Activated CD8-positive, alpha-beta T cell treated with anti-CD3 and anti-CD28 coated beads for 36 hours (primary cell): ENCODE results near the gene RPS14. TPM values are rescaled to one million over a fixed set of nuclear protein-coding genes. Genes with fewer than 3 reads are reported as not detected.
"Not testable (repeated sequence)": the region's sequence is repeated elsewhere in the genome, so short reads cannot be mapped to it uniquely, and the experiment has no call there.

Experiments used
- ATAC-seq: fragments of 200-7000 bp; cut with Tn5 transposase; one replicate; pipeline ENCODE4 v1.10.0; 2021; ENCODE audit warnings: mild to moderate bottlenecking, moderate library complexity
- CTCF ChIA-PET: fragments of 350-600 bp; sonication (Branson Sonifier 250); formaldehyde crosslinking; loops from one replicate; lab custom pipeline; 2021; ENCODE audit warnings: antibody characterized with exemption; lab: Charles Lee
- POLR2A ChIA-PET: fragments of 350-600 bp; sonication (Branson Sonifier 250); formaldehyde crosslinking; loops from one replicate; lab custom pipeline; 2021; ENCODE audit warnings: antibody characterized with exemption; lab: Charles Lee
- DNase-seq: peaks from one replicate; pipeline ENCODE4 v3.0.0-alpha.2; 2020
- H3K27ac Mint-ChIP-seq: one replicate; pipeline ENCODE4 v1.8.0; 2021; ENCODE audit warnings: mild to moderate bottlenecking, mixed read lengths
- H3K27me3 Mint-ChIP-seq: one replicate; pipeline ENCODE4 v1.8.0; 2021; ENCODE audit warnings: mixed read lengths
- H3K36me3 Mint-ChIP-seq: one replicate; pipeline ENCODE4 v1.8.0; 2021; ENCODE audit warnings: low read depth, mixed read lengths
- H3K4me1 Mint-ChIP-seq: one replicate; pipeline ENCODE4 v1.8.0; 2021; ENCODE audit warnings: low read depth, mixed read lengths
- H3K4me3 Mint-ChIP-seq: one replicate; pipeline ENCODE4 v1.8.0; 2021; ENCODE audit warnings: mild to moderate bottlenecking, moderate library complexity, mixed read lengths
- H3K9me3 Mint-ChIP-seq: one replicate; pipeline ENCODE4 v1.8.0; 2021; ENCODE audit warnings: mixed read lengths
- CTCF ChIP-seq: fragments of 200-600 bp; IDR thresholded peaks from one replicate; pipeline ENCODE4 v1.8.0; 2022; ENCODE audit warnings: antibody characterized with exemption, mild to moderate bottlenecking
- intact Hi-C: fragments of 100-400 bp; cut with micrococcal nuclease; formaldehyde crosslinking; loops from one replicate; pipeline ENCODE4 v1.10.0; 2022
- total RNA-seq, 2 experiments: library from RNA; stranded (reverse); gene quantifications; one replicate each; pipeline ENCODE4 v1.2.3, GENCODE V29; 2021

RPS14 gene
- total RNA-seq, 2 experiments from 2014 or later, result 3,542 to 3,651 TPM

GRCh38 chr5:150419630-150420270, 29.8 kb downstream of the RPS14 start:
- intact Hi-C loops, result no loop called here
- H3K4me3 Mint-ChIP-seq, result no peak overlapping the region
- no peaks in the 10 kb centered on the region for H3K36me3 Mint-ChIP-seq
- POLR2A ChIA-PET, result interaction anchor here (0.6 to 1.0 kb wide), 4 partner anchors 19 to 209 kb away, joined by 3 to 4 read pairs (median 3); no protein-coding TSS in a partner anchor
- CTCF ChIA-PET, result interaction anchor here (3.1 kb wide), 1 partner anchor 15 kb away, joined by 15 read pairs; no protein-coding TSS in a partner anchor
- no peaks in the 10 kb centered on the region for H3K9me3 Mint-ChIP-seq
- no peaks in the 10 kb centered on the region for H3K27me3 Mint-ChIP-seq
- H3K27ac Mint-ChIP-seq, result no peak overlapping the region
- TF ChIP-seq CTCF, result no peak
- DNase-seq (no peak), ATAC-seq (peak; percentile 10)
- peaks cover 6% of the 10 kb centered on the region for H3K4me1 Mint-ChIP-seq

- H3K27me3 Mint-ChIP-seq, H3K9me3 Mint-ChIP-seq, ATAC-seq, H3K4me3 Mint-ChIP-seq, DNase-seq, intact Hi-C loops: not testable (repeated sequence)
- ChIA-PET CTCF (interaction anchor here (1.0 to 4.3 kb wide), 4 partner anchors 15 to 37 kb away, joined by 3 to 40 read pairs (median 6); no protein-coding TSS in a partner anchor), POLR2A (interaction anchor here (0.6 to 5.2 kb wide), 6 partner anchors 13 to 198 kb away, joined by 3 to 57 read pairs (median 4); no protein-coding TSS in a partner anchor)
- peaks cover 13% of the 10 kb centered on the region for H3K36me3 Mint-ChIP-seq
- H3K4me1 Mint-ChIP-seq, result peaks cover 32% of the 10 kb centered on the region
- H3K27ac Mint-ChIP-seq, result peak overlapping the region; percentile 99
These were observed 35.4 kb downstream of the RPS14 start for GRCh38 chr5:150413902-150414790.

- H3K27me3 Mint-ChIP-seq, result no peaks in the 10 kb centered on the region
- H3K9me3 Mint-ChIP-seq, result no peaks in the 10 kb centered on the region
- H3K36me3 Mint-ChIP-seq, result peaks cover 15% of the 10 kb centered on the region
- DNase-seq, result no peak
- peak overlapping the region; percentile 97 for H3K4me3 Mint-ChIP-seq
- POLR2A ChIA-PET, result interaction anchor here (0.7 to 5.2 kb wide), 17 partner anchors 9 to 413 kb away, joined by 3 to 57 read pairs (median 5); partner anchors contain the start of genes HMGXB3, RPS14, TCOF1 and TIGD6
- H3K4me1 Mint-ChIP-seq, result peaks cover 37% of the 10 kb centered on the region
- intact Hi-C loops, result no loop called here
- no peak for ATAC-seq
- TF ChIP-seq CTCF, result no peak
- H3K27ac Mint-ChIP-seq, result peak overlapping the region; percentile 99
- CTCF ChIA-PET, result interaction anchor here (0.7 to 4.3 kb wide), 5 partner anchors 14 to 37 kb away, joined by 3 to 40 read pairs (median 7); no protein-coding TSS in a partner anchor
These were observed 36.2 kb downstream of the RPS14 start for GRCh38 chr5:150413176-150413901.

GRCh38 chr5:150412319-150413175, 37.0 kb downstream of the RPS14 start, which contains the start of gene CD74:
CD74 (minus strand) TSS chr5:150412910; CDS start chr5:150412749, 161 bp downstream.
- peaks cover 39% of the 10 kb centered on the region for H3K4me1 Mint-ChIP-seq
- peaks cover 15% of the 10 kb centered on the region for H3K36me3 Mint-ChIP-seq
- POLR2A ChIA-PET, result interaction anchor here (0.6 to 5.2 kb wide), 22 partner anchors 8 to 412 kb away, joined by 3 to 57 read pairs (median 4); partner anchors contain the start of genes HMGXB3, RPS14, TCOF1 and TIGD6
- CTCF ChIA-PET, result interaction anchor here (0.7 to 4.3 kb wide), 7 partner anchors 10 to 38 kb away, joined by 3 to 40 read pairs (median 7); no protein-coding TSS in a partner anchor
- no peak for TF ChIP-seq CTCF
- ATAC-seq (peak; percentile 91), DNase-seq (peak; percentile 99)
- H3K27ac Mint-ChIP-seq, result peak within 1 kb of the TSS; percentile 99
- intact Hi-C loops, result no loop called here
- no peaks in the 10 kb centered on the region for H3K9me3 Mint-ChIP-seq
- peak within 1 kb of the TSS; percentile 97 for H3K4me3 Mint-ChIP-seq
- H3K27me3 Mint-ChIP-seq, result no peaks in the 10 kb centered on the region
